ENCODE results near the gene ENO1.
"Not testable (repeated sequence)": the region's sequence is repeated elsewhere in the genome, so short reads cannot be mapped to it uniquely, and the experiment has no call there.

The ENO1 gene

GRCh38 chr1:8822373-8823294 lies 55.9 kb downstream of the ENO1 start:
- TF ChIP-seq, protein P1, sequence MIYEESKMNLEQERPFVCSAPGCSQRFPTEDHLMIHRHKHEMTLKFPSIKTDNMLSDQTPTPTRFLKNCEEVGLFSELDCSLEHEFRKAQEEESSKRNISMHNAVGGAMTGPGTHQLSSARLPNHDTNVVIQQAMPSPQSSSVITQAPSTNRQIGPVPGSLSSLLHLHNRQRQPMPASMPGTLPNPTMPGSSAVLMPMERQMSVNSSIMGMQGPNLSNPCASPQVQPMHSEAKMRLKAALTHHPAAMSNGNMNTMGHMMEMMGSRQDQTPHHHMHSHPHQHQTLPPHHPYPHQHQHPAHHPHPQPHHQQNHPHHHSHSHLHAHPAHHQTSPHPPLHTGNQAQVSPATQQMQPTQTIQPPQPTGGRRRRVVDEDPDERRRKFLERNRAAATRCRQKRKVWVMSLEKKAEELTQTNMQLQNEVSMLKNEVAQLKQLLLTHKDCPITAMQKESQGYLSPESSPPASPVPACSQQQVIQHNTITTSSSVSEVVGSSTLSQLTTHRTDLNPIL (CRISPR knock-in tag; IDR thresholded peaks at IDR 0.05; ENCODE audit: low read depth) = no peak
- TF ChIP-seq ZFP3 (CRISPR knock-in tag; IDR thresholded peaks at IDR 0.05) (no peak), ARNTL (CRISPR knock-in tag; IDR thresholded peaks at IDR 0.05; ENCODE audit: borderline replicate concordance, low read depth) (no peak), TCF4 (CRISPR knock-in tag; IDR thresholded peaks at IDR 0.05; ENCODE audit: borderline replicate concordance) (no peak), BACH2 (CRISPR knock-in tag; IDR thresholded peaks at IDR 0.05; ENCODE audit: borderline replicate concordance) (no peak), POU6F1 (CRISPR knock-in tag; IDR thresholded peaks at IDR 0.05; ENCODE audit: borderline replicate concordance, low read depth) (no peak), ZC3H10 (CRISPR knock-in tag; IDR thresholded peaks at IDR 0.05) (no peak), ZFP30 (CRISPR knock-in tag; IDR thresholded peaks at IDR 0.05) (no peak), PATZ1 (CRISPR knock-in tag; IDR thresholded peaks at IDR 0.05; ENCODE audit: borderline replicate concordance) (no peak), ZNF70 (CRISPR knock-in tag; IDR thresholded peaks at IDR 0.05) (no peak), GLIS3 (CRISPR knock-in tag; IDR thresholded peaks at IDR 0.05) (no peak), PPARA (CRISPR knock-in tag; IDR thresholded peaks at IDR 0.05; ENCODE audit: borderline replicate concordance) (no peak), ZNF8 (CRISPR knock-in tag; IDR thresholded peaks at IDR 0.05) (no peak), CSDC2 (CRISPR knock-in tag; IDR thresholded peaks at IDR 0.05) (no peak), ZNF565 (CRISPR knock-in tag; conservative IDR thresholded peaks at IDR 0.05; ENCODE audit: low read depth) (no peak)
- TF ChIP-seq, protein P2, sequence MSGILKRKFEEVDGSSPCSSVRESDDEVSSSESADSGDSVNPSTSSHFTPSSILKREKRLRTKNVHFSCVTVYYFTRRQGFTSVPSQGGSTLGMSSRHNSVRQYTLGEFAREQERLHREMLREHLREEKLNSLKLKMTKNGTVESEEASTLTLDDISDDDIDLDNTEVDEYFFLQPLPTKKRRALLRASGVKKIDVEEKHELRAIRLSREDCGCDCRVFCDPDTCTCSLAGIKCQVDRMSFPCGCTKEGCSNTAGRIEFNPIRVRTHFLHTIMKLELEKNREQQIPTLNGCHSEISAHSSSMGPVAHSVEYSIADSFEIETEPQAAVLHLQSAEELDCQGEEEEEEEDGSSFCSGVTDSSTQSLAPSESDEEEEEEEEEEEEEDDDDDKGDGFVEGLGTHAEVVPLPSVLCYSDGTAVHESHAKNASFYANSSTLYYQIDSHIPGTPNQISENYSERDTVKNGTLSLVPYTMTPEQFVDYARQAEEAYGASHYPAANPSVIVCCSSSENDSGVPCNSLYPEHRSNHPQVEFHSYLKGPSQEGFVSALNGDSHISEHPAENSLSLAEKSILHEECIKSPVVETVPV (CRISPR knock-in tag; IDR thresholded peaks at IDR 0.05) = no peak
- TF ChIP-seq, protein P3, sequence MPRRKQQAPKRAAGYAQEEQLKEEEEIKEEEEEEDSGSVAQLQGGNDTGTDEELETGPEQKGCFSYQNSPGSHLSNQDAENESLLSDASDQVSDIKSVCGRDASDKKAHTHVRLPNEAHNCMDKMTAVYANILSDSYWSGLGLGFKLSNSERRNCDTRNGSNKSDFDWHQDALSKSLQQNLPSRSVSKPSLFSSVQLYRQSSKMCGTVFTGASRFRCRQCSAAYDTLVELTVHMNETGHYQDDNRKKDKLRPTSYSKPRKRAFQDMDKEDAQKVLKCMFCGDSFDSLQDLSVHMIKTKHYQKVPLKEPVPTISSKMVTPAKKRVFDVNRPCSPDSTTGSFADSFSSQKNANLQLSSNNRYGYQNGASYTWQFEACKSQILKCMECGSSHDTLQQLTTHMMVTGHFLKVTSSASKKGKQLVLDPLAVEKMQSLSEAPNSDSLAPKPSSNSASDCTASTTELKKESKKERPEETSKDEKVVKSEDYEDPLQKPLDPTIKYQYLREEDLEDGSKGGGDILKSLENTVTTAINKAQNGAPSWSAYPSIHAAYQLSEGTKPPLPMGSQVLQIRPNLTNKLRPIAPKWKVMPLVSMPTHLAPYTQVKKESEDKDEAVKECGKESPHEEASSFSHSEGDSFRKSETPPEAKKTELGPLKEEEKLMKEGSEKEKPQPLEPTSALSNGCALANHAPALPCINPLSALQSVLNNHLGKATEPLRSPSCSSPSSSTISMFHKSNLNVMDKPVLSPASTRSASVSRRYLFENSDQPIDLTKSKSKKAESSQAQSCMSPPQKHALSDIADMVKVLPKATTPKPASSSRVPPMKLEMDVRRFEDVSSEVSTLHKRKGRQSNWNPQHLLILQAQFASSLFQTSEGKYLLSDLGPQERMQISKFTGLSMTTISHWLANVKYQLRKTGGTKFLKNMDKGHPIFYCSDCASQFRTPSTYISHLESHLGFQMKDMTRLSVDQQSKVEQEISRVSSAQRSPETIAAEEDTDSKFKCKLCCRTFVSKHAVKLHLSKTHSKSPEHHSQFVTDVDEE (CRISPR knock-in tag; IDR thresholded peaks at IDR 0.05) = no peak
- peak; percentile 58 for ATAC-seq

DNA sequence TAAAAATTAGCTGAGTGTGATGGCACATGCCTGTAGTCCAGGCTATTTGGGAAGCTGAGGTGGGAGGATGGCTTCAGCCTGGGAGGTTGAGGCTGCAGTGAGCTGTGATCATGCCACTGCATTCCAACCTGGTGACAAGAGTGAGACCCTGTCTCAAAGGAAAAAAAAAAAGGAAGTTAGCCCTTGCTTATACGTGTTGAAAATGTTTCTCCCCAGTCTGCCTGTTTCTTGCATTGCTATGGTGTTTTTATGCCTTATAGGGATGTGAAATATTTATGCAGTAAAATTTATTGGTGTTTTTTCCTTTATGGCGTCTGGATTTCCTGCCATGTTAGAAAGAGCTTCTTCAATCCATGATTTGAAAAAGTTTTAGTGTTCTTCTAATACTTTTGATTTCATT lies 57.4 kb downstream of the ENO1 start:
- TF ChIP-seq ESRRG (CRISPR knock-in tag; IDR thresholded peaks at IDR 0.05) (no peak), SNAI2 (CRISPR knock-in tag; IDR thresholded peaks at IDR 0.05) (no peak), ZFP30 (CRISPR knock-in tag; IDR thresholded peaks at IDR 0.05) (no peak), TCF4 (CRISPR knock-in tag; IDR thresholded peaks at IDR 0.05; ENCODE audit: borderline replicate concordance) (no peak), PATZ1 (CRISPR knock-in tag; IDR thresholded peaks at IDR 0.05; ENCODE audit: borderline replicate concordance) (no peak), PPARA (CRISPR knock-in tag; IDR thresholded peaks at IDR 0.05; ENCODE audit: borderline replicate concordance) (no peak), BACH2 (CRISPR knock-in tag; IDR thresholded peaks at IDR 0.05; ENCODE audit: borderline replicate concordance) (no peak), ZFP3 (CRISPR knock-in tag; IDR thresholded peaks at IDR 0.05) (no peak), ARNTL (CRISPR knock-in tag; IDR thresholded peaks at IDR 0.05; ENCODE audit: borderline replicate concordance, low read depth) (no peak), ZNF70 (CRISPR knock-in tag; IDR thresholded peaks at IDR 0.05) (no peak), TOX (CRISPR knock-in tag; IDR thresholded peaks at IDR 0.05; ENCODE audit: borderline replicate concordance) (no peak), ZC3H10 (CRISPR knock-in tag; IDR thresholded peaks at IDR 0.05) (no peak)
- TF ChIP-seq, protein P3 (CRISPR knock-in tag; IDR thresholded peaks at IDR 0.05) = no peak
- TF ChIP-seq, protein P2 (CRISPR knock-in tag; IDR thresholded peaks at IDR 0.05) = no peak
- no peak for ATAC-seq

- ATAC-seq = not testable (repeated sequence)
These were observed 59.7 kb downstream of the ENO1 start for GRCh38 chr1:8818789-8819188.

Measured in SK-N-SH treated with all-trans-retinoic acid at 6 μM for 48 hours (cell line).